A549 (cell line): ENCODE data around the gene RXRA. TPM values are rescaled to one million over a fixed set of nuclear protein-coding genes. Genes with fewer than 3 reads are reported as not detected.
A peak's percentile ranks its signal among the peaks of the same experiment; 100 is the strongest.

ENCODE experiments used
- ATAC-seq, 2 experiments: fragments of 200-7000 bp in 1 of 2; fragments of >200 bp in 1 of 2; cut with Nextera tagmentation in 1 of 2; cut with Tn5 transposase in 1 of 2; 3 replicates each; pipeline versions ENCODE4 v1.8.0 to v1.9.1; 2018 to 2020; ENCODE audit warnings: mild to moderate bottlenecking in 1 of 2, moderate library complexity in 1 of 2
- CTCF ChIA-PET: fragments of 300-600 bp; sonication (Branson Sonifier 250); formaldehyde crosslinking; extraction: SDS; loops from one replicate; lab custom pipeline; 2021; ENCODE audit warnings: antibody characterized with exemption, inconsistent platforms; lab: Yijun Ruan, JAX
- POLR2A ChIA-PET: fragments of 350-600 bp; formaldehyde crosslinking; extraction: SDS; loops from one replicate; lab custom pipeline; 2021; ENCODE audit warnings: antibody characterized with exemption, inconsistent platforms; lab: Yijun Ruan, JAX
- DNase-seq, 2 experiments: peaks; one replicate each; pipeline versions ENCODE4 v3.0.0 to v3.0.0-alpha.2; 2011 to 2016; ENCODE audit warnings: low read depth in 1 of 2, low spot score in 1 of 2
- FAIRE-seq: peaks from 2 replicates; lab custom pipeline; 2011; peaks lifted over from hg19 to GRCh38; lab: Jason Lieb, UNC
- H3K27ac ChIP-seq, 2 experiments: fragments of >200 bp; sonication (Bioruptor Twin); formaldehyde crosslinking; 3 replicates each; pipeline ENCODE4 v1.5.1; 2016 to 2017
- H3K4me1 ChIP-seq: fragments of >200 bp; sonication (Bioruptor Twin); formaldehyde crosslinking; 3 replicates; pipeline ENCODE4 v1.6.1; 2016
- H3K4me2 ChIP-seq: fragments of >200 bp; sonication (Bioruptor Twin); formaldehyde crosslinking; 3 replicates; pipeline ENCODE4 v1.6.1; 2016
- H3K4me3 ChIP-seq: fragments of >200 bp; sonication (Bioruptor Twin); formaldehyde crosslinking; 3 replicates; pipeline ENCODE4 v1.5.1; 2016
- H3K9me3 ChIP-seq: fragments of >200 bp; sonication (Bioruptor Twin); formaldehyde crosslinking; 3 replicates; pipeline ENCODE4 v1.6.1; 2016
- BCL3 ChIP-seq: fragments of >200 bp; sonication (Bioruptor Twin); formaldehyde crosslinking; IDR thresholded peaks from 3 replicates; pipeline ENCODE4 v1.6.1; 2016
- CBX8 ChIP-seq: fragments of 200-600 bp; sonication (generic); IDR thresholded peaks from 2 replicates; pipeline ENCODE4 v1.6.1; 2016
- CHD4 ChIP-seq: fragments of 200-600 bp; sonication (generic); IDR thresholded peaks from 2 replicates; pipeline ENCODE4 v1.6.1; 2016; ENCODE audit warnings: antibody characterized with exemption, mild to moderate bottlenecking, borderline replicate concordance
- EP300 ChIP-seq, 2 experiments: fragments of >200 bp; sonication (Bioruptor Twin); formaldehyde crosslinking; IDR thresholded peaks; 2 replicates in 1 of 2; 3 replicates in 1 of 2; pipeline ENCODE4 v1.6.1; 2016 to 2017
- HEYL ChIP-seq: fragments of 250-450 bp; sonication (Bioruptor Pico); IDR thresholded peaks from 2 replicates; pipeline ENCODE4 v1.8.0; 2021; ENCODE audit warnings: mild to moderate bottlenecking, moderate library complexity
- HMGXB4 ChIP-seq: fragments of 250-450 bp; sonication (Bioruptor Pico); IDR thresholded peaks from 2 replicates; pipeline ENCODE4 v1.5.0; 2021; ENCODE audit warnings: mild to moderate bottlenecking, moderate library complexity, borderline replicate concordance
- HOXB13 ChIP-seq: fragments of 250-450 bp; sonication (Bioruptor Pico); IDR thresholded peaks from 2 replicates; pipeline ENCODE4 v1.5.0; 2020; ENCODE audit warnings: low read depth, mild to moderate bottlenecking, moderate library complexity
- KDM1A ChIP-seq: fragments of 200-600 bp; sonication (generic); IDR thresholded peaks from 2 replicates; pipeline ENCODE4 v1.6.1; 2016; ENCODE audit warnings: low read depth, mild to moderate bottlenecking
- MAX ChIP-seq: IDR thresholded peaks from 2 replicates; pipeline ENCODE4 v1.6.1; 2012
- NPAS2 ChIP-seq: fragments of 250-450 bp; sonication (Bioruptor Pico); IDR thresholded peaks from 2 replicates; pipeline ENCODE4 v1.8.0; 2022; ENCODE audit warnings: mild to moderate bottlenecking, moderate library complexity, borderline replicate concordance
- POLR2A ChIP-seq: IDR thresholded peaks from 2 replicates; pipeline ENCODE4 v1.6.1; 2012; ENCODE audit warnings: mild to moderate bottlenecking, low read length
- REST ChIP-seq: fragments of 200-600 bp; sonication (generic); IDR thresholded peaks from 2 replicates; pipeline ENCODE4 v1.6.1; 2016; ENCODE audit warnings: antibody characterized with exemption, mild to moderate bottlenecking, moderate library complexity
- RFX5 ChIP-seq: fragments of 450-650 bp; IDR thresholded peaks from 2 replicates; pipeline ENCODE4 v1.7.1; 2014; ENCODE audit warnings: antibody characterized with exemption, mild to moderate bottlenecking, moderate library complexity
- SMC3 ChIP-seq: fragments of >200 bp; sonication (Bioruptor Twin); formaldehyde crosslinking; IDR thresholded peaks from 3 replicates; pipeline ENCODE4 v1.6.1; 2018; ENCODE audit warnings: inconsistent platforms
- SREBF2 ChIP-seq: fragments of 450-650 bp; IDR thresholded peaks from 2 replicates; pipeline ENCODE4 v1.6.1; 2014; ENCODE audit warnings: mild to moderate bottlenecking, moderate library complexity
- ZFP36 ChIP-seq: fragments of 450-650 bp; IDR thresholded peaks from 2 replicates; pipeline ENCODE4 v1.6.1; 2014; ENCODE audit warnings: borderline replicate concordance; ENCODE audit not compliant: partially characterized antibody
- WGBS: methylation state at CpG from one replicate; pipeline ENCODE4 v1.1.6; 2017; ENCODE audit errors: missing lambda C conversion rate; 5-methylcytosine and 5-hydroxymethylcytosine counted together
- polyA plus RNA-seq, 4 experiments: library from polyadenylated mRNA; depleted of rRNA in 3 of 4; stranded (reverse); fragments of >200 nt; fragmentation: RNase III in 1 of 4; extraction: RNeasy Plus Mini Kit Qiagen cat#74134 plus additional on column Dnase treatment in 1 of 4; gene quantifications; 2 replicates in 3 of 4; 3 replicates in 1 of 4; pipeline ENCODE4 v1.2.3, GENCODE V29; 2011 to 2017

Gene RXRA
- polyA plus RNA-seq, 2 of the 4 experiments (the other 2 are of a cell fraction), result 6.6 to 23.9 TPM

GRCh38 chr9:134462318-134462717, 136.1 kb downstream of the RXRA start:
- FAIRE-seq, result no peak
- ChIA-PET CTCF (interaction anchor here (0.8 to 6.9 kb wide), 4 partner anchors 13 to 198 kb away, joined by 3 to 76 read pairs (median 5); no protein-coding TSS in a partner anchor), POLR2A (interaction anchor here (1.6 kb wide), 1 partner anchor 181 kb away, joined by 4 read pairs; no protein-coding TSS in a partner anchor)
- Histone ChIP-seq H3K4me2 (no peak overlapping the region), H3K27ac (0 out of 6 replicates have a peak overlapping the region, but pooled peaks of 1 of the 2 experiments have one; percentile 63), H3K4me3 (no peak overlapping the region), H3K9me3 (peaks cover 9% of the 10 kb centered on the region; the same call in 2 of the 3 replicates), H3K4me1 (peaks cover 27% of the 10 kb centered on the region)
- no peak for TF ChIP-seq REST
- no peak for TF ChIP-seq MAX
- no peak for TF ChIP-seq HMGXB4 (CRISPR knock-in tag)
- TF ChIP-seq KDM1A, result no peak
- no peak for TF ChIP-seq SMC3
- TF ChIP-seq NPAS2 (CRISPR knock-in tag), result no peak
- TF ChIP-seq CHD4, result no peak
- no peak for TF ChIP-seq SREBF2
- no peak for TF ChIP-seq HOXB13 (CRISPR knock-in tag)
- WGBS, result 61% methylated on average over 13 of the region's 13 CpGs
- ATAC-seq, result no peak
- DNase-seq, result no peak

- peak overlapping the region in 1 of 2 experiments; percentile 63; a peak in 2 of 6 replicates for H3K27ac ChIP-seq
- POLR2A ChIA-PET, result no interaction called here
- no peak for TF ChIP-seq EP300 (IDR thresholded peaks at IDR 0.05)
- DNase-seq, result no peak
- H3K4me1 ChIP-seq, result peaks cover 22% of the 10 kb centered on the region
- H3K4me2 ChIP-seq, result no peak overlapping the region
- H3K4me3 ChIP-seq, result no peak overlapping the region
- ATAC-seq, result peak in 1 of 2 experiments; percentile 25; a peak in 2 of 6 replicates
- CTCF ChIA-PET, result interaction anchor here (0.6 to 1.8 kb wide), 5 partner anchors 12 to 197 kb away, joined by 3 to 6 read pairs (median 4); no protein-coding TSS in a partner anchor
- peaks cover 9% of the 10 kb centered on the region; the same call in 2 of the 3 replicates for H3K9me3 ChIP-seq
- 45% methylated on average over 7 of the region's 7 CpGs for WGBS
- no peak for FAIRE-seq
Measured at GRCh38 chr9:134463280-134463679, 137.0 kb downstream of the RXRA start.

GRCh38 chr9:134466869-134467616, 140.8 kb downstream of the RXRA start:
- TF ChIP-seq SREBF2 (no peak), HEYL (CRISPR knock-in tag) (no peak), RFX5 (no peak), KDM1A (no peak), CBX8 (no peak), REST (peak; percentile 37; the same call in 1 of the 2 replicates), POLR2A (no peak), BCL3 (no peak), ZFP36 (no peak)
- WGBS, result 51% methylated on average over 14 of the region's 20 CpGs
- ATAC-seq (peak; percentile 46 to 55; a peak in 4 of 6 replicates), FAIRE-seq (no peak), DNase-seq (no peak)
- ChIA-PET CTCF (interaction anchor here (1.7 kb wide), 1 partner anchor 9 kb away, joined by 6 read pairs; no protein-coding TSS in a partner anchor), POLR2A (no interaction called here)
- Histone ChIP-seq H3K27ac (no peak overlapping the region), H3K4me3 (no peak overlapping the region), H3K4me1 (peaks cover 7% of the 10 kb centered on the region; the same call in 1 of the 3 replicates), H3K4me2 (no peak overlapping the region), H3K9me3 (no peaks in the 10 kb centered on the region; the same call in 2 of the 3 replicates)
